Endothelial cell of umbilical vein (primary cell): ENCODE results near the gene FAM120A. TPM values are rescaled to one million over a fixed set of nuclear protein-coding genes. Genes with fewer than 3 reads are reported as not detected.

ENCODE experiments used
- BruUV-seq: library from RNA; stranded (reverse); fragments of 400-500 nt; replicated peaks from 2 replicates; lab custom pipeline; 2021; lab: Mats Ljungman, UMichigan
- CTCF ChIA-PET: fragments of 300-600, 350-600 bp; sonication (Branson Sonifier 250); formaldehyde crosslinking; loops from one replicate; lab custom pipeline; 2021; ENCODE audit warnings: antibody characterized with exemption, inconsistent platforms; lab: Charles Lee
- POLR2A ChIA-PET: fragments of 300-600, 350-600 bp; sonication (Branson Sonifier 250); formaldehyde crosslinking; loops from one replicate; lab custom pipeline; 2021; ENCODE audit warnings: antibody characterized with exemption, inconsistent platforms; lab: Charles Lee
- DNase-seq: peaks from one replicate; pipeline ENCODE4 v3.0.0-alpha.2; 2011; ENCODE audit warnings: low read depth, low spot score
- FAIRE-seq: peaks from 2 replicates; lab custom pipeline; 2011; peaks lifted over from hg19 to GRCh38; lab: Jason Lieb, UNC
- H2AFZ ChIP-seq: 2 replicates; pipeline ENCODE4 v1.6.0; 2012; ENCODE audit warnings: low read depth, low read length, control low read depth, inconsistent platforms
- H3K27ac ChIP-seq: 2 replicates; pipeline ENCODE4 v1.5.1; 2011; ENCODE audit warnings: low read depth, mild to moderate bottlenecking, control low read depth, low read length, moderate library complexity; ENCODE audit not compliant: insufficient read depth
- H3K27me3 ChIP-seq, 2 experiments: 2 replicates each; pipeline versions ENCODE4 v1.6.0 to v1.6.1; 2011; ENCODE audit warnings: low read length in 2 of 2, mixed read lengths in 1 of 2; ENCODE audit not compliant: control insufficient read depth in 2 of 2, insufficient read depth in 2 of 2
- H3K36me3 ChIP-seq, 2 experiments: 2 replicates in 1 of 2; 3 replicates in 1 of 2; pipeline ENCODE4 v1.5.1; 2011; ENCODE audit warnings: low read length in 2 of 2, mild to moderate bottlenecking in 1 of 2, moderate library complexity in 1 of 2; ENCODE audit not compliant: control insufficient read depth in 2 of 2, insufficient read depth in 2 of 2; ENCODE audit errors: extremely low read depth in 1 of 2
- H3K4me1 ChIP-seq: 3 replicates; pipeline ENCODE4 v1.5.1; 2011; ENCODE audit warnings: mild to moderate bottlenecking, low read length; ENCODE audit not compliant: control insufficient read depth, insufficient read depth; ENCODE audit errors: extremely low read depth
- H3K4me2 ChIP-seq: 2 replicates; pipeline ENCODE4 v1.6.1; 2011; ENCODE audit warnings: low read length, control low read depth, mixed read lengths; ENCODE audit not compliant: insufficient read depth
- H3K4me3 ChIP-seq, 3 experiments: fragments of 200-600 bp in 1 of 3; sonication (generic), shearing (Covaris generic) in 1 of 3; replicated peaks in 1 of 3; 2 replicates each; pipeline ENCODE4 v1.5.1; 2011 to 2016; ENCODE audit warnings: control low read depth in 3 of 3, low read length in 3 of 3, mild to moderate bottlenecking in 2 of 3, inconsistent platforms in 1 of 3, low read depth in 1 of 3, moderate library complexity in 1 of 3; ENCODE audit not compliant: insufficient read depth in 1 of 3
- H3K79me2 ChIP-seq: 2 replicates; pipeline ENCODE4 v1.6.0; 2012; ENCODE audit warnings: low read length, inconsistent platforms; ENCODE audit not compliant: control insufficient read depth, insufficient read depth
- H3K9ac ChIP-seq: replicated peaks from 2 replicates; pipeline ENCODE3; 2011; ENCODE audit warnings: low read length, control low read depth; ENCODE audit not compliant: insufficient read depth; ENCODE audit errors: extremely low read depth
- H3K9me1 ChIP-seq: replicated peaks from 3 replicates; pipeline ENCODE4 v1.6.0; 2011; ENCODE audit warnings: mild to moderate bottlenecking, low read length; ENCODE audit not compliant: control insufficient read depth, insufficient read depth; ENCODE audit errors: extremely low read depth
- H3K9me3 ChIP-seq: replicated peaks from 2 replicates; pipeline ENCODE4 v1.5.1; 2012; ENCODE audit warnings: low read length, inconsistent platforms; ENCODE audit not compliant: control insufficient read depth, insufficient read depth
- H4K20me1 ChIP-seq: replicated peaks from 2 replicates; pipeline ENCODE3; 2011; ENCODE audit warnings: mild to moderate bottlenecking, low read length; ENCODE audit not compliant: control insufficient read depth, insufficient read depth; ENCODE audit errors: extremely low read depth
- CTCF ChIP-seq, 2 donors: IDR thresholded peaks; 1 replicate in 1 of 2; 2 replicates in 1 of 2; pipeline ENCODE4 v1.5.1; 2011; ENCODE audit warnings: low read length in 2 of 2, mild to moderate bottlenecking in 2 of 2, moderate library complexity in 2 of 2, control low read depth in 1 of 2, inconsistent platforms in 1 of 2, low read depth in 1 of 2; ENCODE audit not compliant: insufficient read depth in 1 of 2; ENCODE audit errors: extremely low read depth in 1 of 2
- EZH2 ChIP-seq: IDR thresholded peaks from 2 replicates; pipeline ENCODE4 v1.6.1; 2012; ENCODE audit warnings: borderline replicate concordance, low read depth, mild to moderate bottlenecking, moderate library complexity, low read length, inconsistent platforms; ENCODE audit not compliant: severe bottlenecking
- FOS ChIP-seq: IDR thresholded peaks from 2 replicates; pipeline ENCODE4 v1.6.1; 2011; ENCODE audit warnings: mild to moderate bottlenecking, low read length, moderate library complexity, borderline replicate concordance; ENCODE audit not compliant: insufficient read depth
- GATA2 ChIP-seq: IDR thresholded peaks from 2 replicates; pipeline ENCODE4 v1.7.0; 2011; ENCODE audit warnings: low read depth, mild to moderate bottlenecking, moderate library complexity, mixed read lengths, low read length; ENCODE audit not compliant: insufficient read length, insufficient read depth
- JUN ChIP-seq: IDR thresholded peaks from 2 replicates; pipeline ENCODE4 v1.6.1; 2011; ENCODE audit warnings: borderline replicate concordance, low read depth; ENCODE audit not compliant: insufficient read length, insufficient read depth
- POLR2A ChIP-seq: IDR thresholded peaks from 2 replicates; pipeline ENCODE4 v1.6.1; 2012; ENCODE audit warnings: low read depth, mild to moderate bottlenecking, control low read depth, low read length
- POLR2AphosphoS5 ChIP-seq: IDR thresholded peaks from 2 replicates; pipeline ENCODE4 v1.6.1; 2012; ENCODE audit warnings: low read depth, mild to moderate bottlenecking, control low read depth, low read length, moderate library complexity; ENCODE audit not compliant: insufficient read depth
- dilution Hi-C: fragments of 300-500 bp; cut with MboI; formaldehyde crosslinking; loops from one replicate; pipeline ENCODE4 v1.15.0; 2019; ENCODE audit warnings: low sequenced_read_pairs; ENCODE audit not compliant: extremely low pct_ligation_motif_present
- intact Hi-C: fragments of 100-400 bp; cut with micrococcal nuclease; formaldehyde crosslinking; loops from one replicate; pipeline ENCODE4 v1.10.0; 2022
- polyA plus RNA-seq, 4 experiments: library from polyadenylated mRNA; depleted of rRNA in 3 of 4; stranded (reverse) in 3 of 4; unstranded in 1 of 4; fragments of >200 nt; gene quantifications; 2 replicates each; pipeline versions ENCODE4 v1.2.1 to v1.2.3, GENCODE V29; 2011 to 2012; ENCODE audit warnings: missing spikeins in 1 of 4
- total RNA-seq: library from RNA; stranded (reverse); gene quantifications from 2 replicates; pipeline ENCODE4 v1.2.3, GENCODE V29; 2021
- TF ChIP-seq, protein P1 (sequence below): IDR thresholded peaks from 2 replicates; pipeline ENCODE4 v1.6.1; 2011; ENCODE audit not compliant: insufficient read depth, insufficient read length

FAM120A gene
- total and polyA plus RNA-seq, 2 donors (not counting 3 experiments of a cell fraction or from before 2014, with no cell fraction given), result 66.8 to 126 TPM

DNA sequence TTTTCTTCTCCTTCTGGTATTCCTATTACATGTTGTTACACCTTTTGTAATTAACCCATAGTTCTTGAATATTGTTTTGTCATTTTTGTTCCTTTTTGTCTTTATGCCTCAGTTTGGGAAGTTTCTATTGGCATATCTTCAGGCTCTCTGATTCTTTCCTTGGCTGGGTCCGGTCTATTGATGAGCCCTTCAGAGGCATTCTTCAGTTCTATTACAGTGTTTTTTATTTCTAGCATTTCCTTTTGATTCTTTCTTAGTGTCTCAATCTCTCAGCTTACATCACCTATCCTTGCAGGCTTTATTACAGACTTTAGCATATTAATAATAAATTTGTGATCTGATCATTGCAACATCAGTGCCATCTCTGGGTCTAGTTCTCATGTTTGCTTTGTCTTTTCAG is 158.7 kb downstream of the FAM120A start:
- H3K4me3 ChIP-seq, result no peak overlapping the region
- H3K9me1 ChIP-seq, result no peaks in the 10 kb centered on the region
- no TSS peak for BruUV-seq
- H3K9me3 ChIP-seq, result no peaks in the 10 kb centered on the region
- H3K27ac ChIP-seq, result no peak overlapping the region
- peaks cover 27% of the 10 kb centered on the region for H3K79me2 ChIP-seq
- peaks cover 5% of the 10 kb centered on the region for H3K4me1 ChIP-seq
- DNase-seq (no peak), FAIRE-seq (no peak)
- no peak overlapping the region for H2AFZ ChIP-seq
- ChIA-PET POLR2A (no interaction called here), CTCF (no interaction called here)
- H4K20me1 ChIP-seq, result no peaks in the 10 kb centered on the region
- intact Hi-C loops (no loop called here), dilution Hi-C loops (no loop called here)
- H3K36me3 ChIP-seq, result no peaks in the 10 kb centered on the region
- TF ChIP-seq POLR2A (no peak), JUN (no peak), CTCF (IDR thresholded peaks at IDR 0.05; ENCODE audit: extremely low read depth in 1 of 2, insufficient read depth in 1 of 2, low read depth in 1 of 2, low read length in 2 of 2) (no peak), EZH2 (no peak), GATA2 (no peak), POLR2AphosphoS5 (no peak), FOS (no peak)
- TF ChIP-seq, protein P1, sequence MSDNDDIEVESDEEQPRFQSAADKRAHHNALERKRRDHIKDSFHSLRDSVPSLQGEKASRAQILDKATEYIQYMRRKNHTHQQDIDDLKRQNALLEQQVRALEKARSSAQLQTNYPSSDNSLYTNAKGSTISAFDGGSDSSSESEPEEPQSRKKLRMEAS, result no peak
- no peak overlapping the region for H3K4me2 ChIP-seq
- H3K9ac ChIP-seq, result no peak overlapping the region
- H3K27me3 ChIP-seq, result no peaks in the 10 kb centered on the region
